SK-N-SH (cell line): ENCODE data around the gene RARB. TPM values are rescaled to one million over a fixed set of nuclear protein-coding genes. Genes with fewer than 3 reads are reported as not detected.

Experiments used
- CTCF ChIA-PET: fragments of 300-600, 350-600 bp; formaldehyde crosslinking; extraction: SDS; loops from one replicate; lab custom pipeline; 2021; lab: Yijun Ruan, JAX
- POLR2A ChIA-PET: fragments of 350-600 bp; sonication (Branson Sonifier 250); formaldehyde crosslinking; extraction: SDS; loops from one replicate; lab custom pipeline; 2020; ENCODE audit warnings: antibody characterized with exemption, inconsistent platforms; lab: Yijun Ruan, JAX
- DNase-seq: peaks from one replicate; pipeline ENCODE4 v3.0.0; 2012
- H2AFZ ChIP-seq: fragments of 200-600 bp; sonication (generic); 2 replicates; pipeline ENCODE4 v1.8.1; 2016; ENCODE audit warnings: antibody characterized with exemption, mild to moderate bottlenecking, low read depth
- H3F3A ChIP-seq: fragments of 200-600 bp; sonication (generic); replicated peaks from 2 replicates; pipeline ENCODE3; 2016; ENCODE audit warnings: antibody characterized with exemption, mild to moderate bottlenecking; ENCODE audit not compliant: insufficient read depth
- H3K27ac ChIP-seq, 2 experiments: fragments of 200-500 bp in 1 of 2; fragments of 200-600 bp in 1 of 2; sonication (Bioruptor generic) in 1 of 2; sonication (generic), shearing (Covaris generic) in 1 of 2; 2 replicates each; pipeline versions ENCODE4 v1.5.1 to v1.6.1; 2014 to 2016; ENCODE audit warnings: low read depth in 2 of 2, inconsistent platforms in 1 of 2, low read length in 1 of 2, mild to moderate bottlenecking in 1 of 2, mixed read lengths in 1 of 2
- H3K27me3 ChIP-seq: fragments of 200-600 bp; sonication (generic), shearing (Covaris generic); 2 replicates; pipeline ENCODE4 v1.6.1; 2016; ENCODE audit warnings: mixed run types; ENCODE audit not compliant: insufficient read depth
- H3K36me3 ChIP-seq, 2 experiments: fragments of 200-500 bp in 1 of 2; fragments of 200-600 bp in 1 of 2; sonication (Bioruptor generic) in 1 of 2; sonication (generic) in 1 of 2; replicated peaks in 1 of 2; 2 replicates each; pipeline versions ENCODE3 to v1.5.1; 2014 to 2016; ENCODE audit warnings: low read length in 1 of 2, mild to moderate bottlenecking in 1 of 2; ENCODE audit not compliant: insufficient read depth in 2 of 2, control insufficient read depth in 1 of 2
- H3K4me1 ChIP-seq, 2 experiments: fragments of 200-500 bp in 1 of 2; fragments of 200-600 bp in 1 of 2; sonication (Bioruptor generic) in 1 of 2; sonication (generic), shearing (Covaris generic) in 1 of 2; 2 replicates each; pipeline versions ENCODE4 v1.5.1 to v1.6.1; 2014 to 2016; ENCODE audit warnings: low read depth in 1 of 2, low read length in 1 of 2, mixed run types in 1 of 2; ENCODE audit not compliant: insufficient read depth in 2 of 2, control insufficient read depth in 1 of 2
- H3K4me2 ChIP-seq: fragments of 200-600 bp; sonication (generic), shearing (Covaris generic); 2 replicates; pipeline ENCODE4 v1.6.1; 2017; ENCODE audit warnings: mixed run types
- H3K4me3 ChIP-seq, 2 experiments: fragments of 200-500 bp in 1 of 2; fragments of 200-600 bp in 1 of 2; sonication (Bioruptor generic) in 1 of 2; sonication (generic), shearing (Covaris generic) in 1 of 2; 2 replicates each; pipeline versions ENCODE4 v1.5.1 to v1.8.1; 2014 to 2016; ENCODE audit warnings: low read depth in 2 of 2, inconsistent platforms in 1 of 2, low read length in 1 of 2, mild to moderate bottlenecking in 1 of 2, mixed read lengths in 1 of 2, moderate library complexity in 1 of 2
- H3K79me2 ChIP-seq: fragments of 200-600 bp; sonication (generic); 2 replicates; pipeline ENCODE4 v1.8.1; 2017; ENCODE audit warnings: mild to moderate bottlenecking; ENCODE audit not compliant: insufficient read depth
- H3K9ac ChIP-seq: fragments of 200-600 bp; sonication (generic); 2 replicates; pipeline ENCODE4 v1.6.1; 2017; ENCODE audit warnings: mixed run types
- H3K9me2 ChIP-seq: fragments of 200-600 bp; sonication (generic); 2 replicates; pipeline ENCODE4 v1.6.1; 2017; ENCODE audit warnings: mixed run types
- H3K9me3 ChIP-seq: fragments of 200-600 bp; sonication (generic); 2 replicates; pipeline ENCODE4 v1.6.1; 2017; ENCODE audit warnings: mixed run types, mild to moderate bottlenecking, moderate library complexity
- H4K20me1 ChIP-seq: fragments of 200-600 bp; sonication (generic); 2 replicates; pipeline ENCODE4 v1.6.1; 2017; ENCODE audit warnings: mild to moderate bottlenecking, mixed run types; ENCODE audit not compliant: insufficient read depth
- CHD2 ChIP-seq: fragments of 150-350 bp; IDR thresholded peaks from 2 replicates; pipeline ENCODE4 v1.6.1; 2018; ENCODE audit warnings: low read length; ENCODE audit not compliant: partially characterized antibody
- EZH2phosphoT487 ChIP-seq: fragments of 200-600 bp; sonication (generic); IDR thresholded peaks from 2 replicates; pipeline ENCODE4 v1.6.1; 2017; ENCODE audit warnings: low read depth, mixed run types, mild to moderate bottlenecking, antibody characterized with exemption, moderate library complexity, borderline replicate concordance
- FOXJ3 ChIP-seq: sonication (generic); formaldehyde crosslinking; IDR thresholded peaks from 2 replicates; pipeline ENCODE4 v1.5.1; 2020; ENCODE audit warnings: mild to moderate bottlenecking, missing genetic modification reagents
- FOXM1 ChIP-seq: IDR thresholded peaks from 2 replicates; pipeline ENCODE4 v1.4.0; 2012; ENCODE audit warnings: low read depth, mild to moderate bottlenecking
- GABPA ChIP-seq: IDR thresholded peaks from 2 replicates; pipeline ENCODE4 v1.4.0; 2012; ENCODE audit warnings: low read depth, mild to moderate bottlenecking
- GATA2 ChIP-seq: sonication (generic); formaldehyde crosslinking; IDR thresholded peaks from 2 replicates; pipeline ENCODE4 v1.5.0; 2020; ENCODE audit warnings: mild to moderate bottlenecking, missing genetic modification reagents
- IRF3 ChIP-seq: fragments of 150-350 bp; IDR thresholded peaks from 2 replicates; pipeline ENCODE4 v1.6.1; 2016; ENCODE audit warnings: mild to moderate bottlenecking, low read depth, low read length
- MAX ChIP-seq: IDR thresholded peaks from 2 replicates; pipeline ENCODE4 v1.4.0; 2012; ENCODE audit warnings: low read depth
- NFIC ChIP-seq: IDR thresholded peaks from 2 replicates; pipeline ENCODE4 v1.4.0; 2012; ENCODE audit warnings: borderline replicate concordance
- NRF1 ChIP-seq: IDR thresholded peaks from 2 replicates; pipeline ENCODE4 v1.6.1; 2012; ENCODE audit warnings: low read depth, mild to moderate bottlenecking, low read length
- RAD21 ChIP-seq: IDR thresholded peaks from 2 replicates; pipeline ENCODE4 v1.6.1; 2012; ENCODE audit warnings: mild to moderate bottlenecking, low read length
- RCOR1 ChIP-seq: fragments of 150-350 bp; IDR thresholded peaks from 2 replicates; pipeline ENCODE4 v1.6.1; 2017; ENCODE audit warnings: antibody characterized with exemption, low read length
- RXRA ChIP-seq: IDR thresholded peaks from 2 replicates; pipeline ENCODE4 v1.4.0; 2012; ENCODE audit warnings: low read depth, mild to moderate bottlenecking, borderline replicate concordance
- SIN3A ChIP-seq: IDR thresholded peaks from 2 replicates; pipeline ENCODE4 v1.6.1; 2012; ENCODE audit warnings: low read depth, mild to moderate bottlenecking, low read length, moderate library complexity, borderline replicate concordance
- TAF1 ChIP-seq: IDR thresholded peaks from 2 replicates; pipeline ENCODE4 v1.6.1; 2012; ENCODE audit warnings: low read depth, mild to moderate bottlenecking, low read length, moderate library complexity, borderline replicate concordance
- TCF12 ChIP-seq: IDR thresholded peaks from 2 replicates; pipeline ENCODE4 v1.4.0; 2012
- TEAD4 ChIP-seq: IDR thresholded peaks from 2 replicates; pipeline ENCODE4 v1.4.0; 2012; ENCODE audit warnings: mild to moderate bottlenecking, borderline replicate concordance; ENCODE audit not compliant: insufficient read depth
- USF2 ChIP-seq: fragments of 150-350 bp; IDR thresholded peaks from 2 replicates; pipeline ENCODE4 v1.6.1; 2017; ENCODE audit warnings: antibody characterized with exemption, low read length, low read depth, borderline replicate concordance
- WGBS: methylation state at CpG from one replicate; pipeline ENCODE4 v1.1.6; 2017; ENCODE audit warnings: low lambda C conversion rate; 5-methylcytosine and 5-hydroxymethylcytosine counted together
- polyA plus RNA-seq, 3 experiments: library from polyadenylated mRNA; depleted of rRNA; stranded (reverse); fragments of >200 nt; gene quantifications; 2 replicates each; pipeline ENCODE4 v1.2.3, GENCODE V29; 2012
- TF ChIP-seq, protein P1 (sequence below): fragments of 200-600 bp; sonication (generic); IDR thresholded peaks from 2 replicates; pipeline ENCODE4 v1.6.1; 2017; ENCODE audit warnings: antibody characterized with exemption, mild to moderate bottlenecking, moderate library complexity
- TF ChIP-seq, protein P2 (sequence below): IDR thresholded peaks from 2 replicates; pipeline ENCODE4 v1.4.0; 2012; ENCODE audit warnings: low read depth, borderline replicate concordance

RARB gene
- polyA plus RNA-seq, 1 of the 3 experiments (the other 2 are of a cell fraction) = 10.7 TPM

DNA sequence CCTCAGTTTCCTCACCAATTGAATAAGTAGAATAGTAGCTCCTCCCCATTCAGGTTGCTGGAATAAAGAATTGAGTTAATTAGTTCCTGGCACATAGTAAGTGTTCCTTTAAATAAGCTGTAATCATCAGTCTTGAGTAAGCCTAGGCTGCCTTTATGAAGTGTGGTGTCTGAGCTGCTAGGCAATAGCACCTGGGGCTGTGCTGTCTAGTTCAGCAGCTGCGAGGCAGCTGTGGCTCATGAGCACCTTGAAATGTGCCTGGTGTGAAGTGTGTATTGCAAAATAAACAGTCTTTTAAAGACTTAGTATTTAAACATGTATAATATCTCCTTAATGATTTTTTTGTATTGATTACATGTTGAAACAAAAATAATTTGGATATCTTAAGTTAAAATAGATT lies 159.0 kb downstream of the RARB start:
- DNase-seq = no peak
- no peak overlapping the region for H2AFZ ChIP-seq
- H3K79me2 ChIP-seq = no peaks in the 10 kb centered on the region
- H3K4me3 ChIP-seq = no peak overlapping the region
- H3K9ac ChIP-seq = no peak overlapping the region
- no peak overlapping the region for H3K4me2 ChIP-seq
- H3K9me3 ChIP-seq = no peaks in the 10 kb centered on the region
- no peaks in the 10 kb centered on the region for H4K20me1 ChIP-seq
- H3K4me1 ChIP-seq = peaks cover 7 to 9% of the 10 kb centered on the region in 2 experiments; a peak in 2 of 4 replicates
- CTCF ChIA-PET = interaction anchor here (0.6 to 2.2 kb wide), 6 partner anchors 10 to 815 kb away, joined by 3 to 7 read pairs (median 4); partner anchors contain the start of gene RARB
- H3K27ac ChIP-seq = no peak overlapping the region; a peak in 1 of 4 replicates
- H3K9me2 ChIP-seq = no peaks in the 10 kb centered on the region
- H3K36me3 ChIP-seq = no peaks in the 10 kb centered on the region
- H3K27me3 ChIP-seq = no peaks in the 10 kb centered on the region
- WGBS = 94% methylated on average over 1 of the region's 1 CpG
- no peak for TF ChIP-seq GATA2 (CRISPR knock-in tag)
- TF ChIP-seq GABPA = no peak
- TF ChIP-seq, protein P1, sequence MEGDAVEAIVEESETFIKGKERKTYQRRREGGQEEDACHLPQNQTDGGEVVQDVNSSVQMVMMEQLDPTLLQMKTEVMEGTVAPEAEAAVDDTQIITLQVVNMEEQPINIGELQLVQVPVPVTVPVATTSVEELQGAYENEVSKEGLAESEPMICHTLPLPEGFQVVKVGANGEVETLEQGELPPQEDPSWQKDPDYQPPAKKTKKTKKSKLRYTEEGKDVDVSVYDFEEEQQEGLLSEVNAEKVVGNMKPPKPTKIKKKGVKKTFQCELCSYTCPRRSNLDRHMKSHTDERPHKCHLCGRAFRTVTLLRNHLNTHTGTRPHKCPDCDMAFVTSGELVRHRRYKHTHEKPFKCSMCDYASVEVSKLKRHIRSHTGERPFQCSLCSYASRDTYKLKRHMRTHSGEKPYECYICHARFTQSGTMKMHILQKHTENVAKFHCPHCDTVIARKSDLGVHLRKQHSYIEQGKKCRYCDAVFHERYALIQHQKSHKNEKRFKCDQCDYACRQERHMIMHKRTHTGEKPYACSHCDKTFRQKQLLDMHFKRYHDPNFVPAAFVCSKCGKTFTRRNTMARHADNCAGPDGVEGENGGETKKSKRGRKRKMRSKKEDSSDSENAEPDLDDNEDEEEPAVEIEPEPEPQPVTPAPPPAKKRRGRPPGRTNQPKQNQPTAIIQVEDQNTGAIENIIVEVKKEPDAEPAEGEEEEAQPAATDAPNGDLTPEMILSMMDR = no peak
- no peak for TF ChIP-seq TCF12
- TF ChIP-seq FOXJ3 (CRISPR knock-in tag) = no peak
- no peak for TF ChIP-seq EZH2phosphoT487
- no peak for TF ChIP-seq NFIC
- no peak for TF ChIP-seq RCOR1
- TF ChIP-seq TEAD4 = no peak
- no peak for TF ChIP-seq USF2
- TF ChIP-seq RAD21 = no peak
- TF ChIP-seq FOXM1 = no peak
- no peak for TF ChIP-seq RXRA
- TF ChIP-seq, protein P2, sequence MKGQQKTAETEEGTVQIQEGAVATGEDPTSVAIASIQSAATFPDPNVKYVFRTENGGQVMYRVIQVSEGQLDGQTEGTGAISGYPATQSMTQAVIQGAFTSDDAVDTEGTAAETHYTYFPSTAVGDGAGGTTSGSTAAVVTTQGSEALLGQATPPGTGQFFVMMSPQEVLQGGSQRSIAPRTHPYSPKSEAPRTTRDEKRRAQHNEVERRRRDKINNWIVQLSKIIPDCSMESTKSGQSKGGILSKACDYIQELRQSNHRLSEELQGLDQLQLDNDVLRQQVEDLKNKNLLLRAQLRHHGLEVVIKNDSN = no peak
- TF ChIP-seq IRF3 = no peak
- TF ChIP-seq NRF1 = no peak
- no peak for TF ChIP-seq SIN3A
- no peak for TF ChIP-seq TAF1
- TF ChIP-seq CHD2 = no peak
- no peak for TF ChIP-seq MAX
- peaks cover 9% of the 10 kb centered on the region for H3F3A ChIP-seq
- POLR2A ChIA-PET = no interaction called here
